Liver (tissue), 9 donors: Measurements from ENCODE around the gene NTPCR. TPM values are rescaled to one million over a fixed set of nuclear protein-coding genes. Genes with fewer than 3 reads are reported as not detected.

Experiments
- DNase-seq: peaks from one replicate; pipeline ENCODE4 v3.0.0-alpha.2; 2017; ENCODE audit warnings: low spot score
- H3K27ac ChIP-seq, 2 donors: one replicate each; pipeline ENCODE4 v1.7.0; 2013; ENCODE audit warnings: inconsistent platforms in 2 of 2, low read length in 2 of 2, control low read depth in 1 of 2, low read depth in 1 of 2, mild to moderate bottlenecking in 1 of 2
- H3K27me3 ChIP-seq, 4 donors: one replicate each; pipeline versions ENCODE4 v1.6.1 to v1.7.0; 2013; ENCODE audit warnings: low read length in 3 of 4, inconsistent platforms in 1 of 4, mild to moderate bottlenecking in 1 of 4, moderate library complexity in 1 of 4; ENCODE audit not compliant: control insufficient read depth in 4 of 4, insufficient read depth in 4 of 4
- H3K36me3 ChIP-seq, 4 donors: one replicate each; pipeline versions ENCODE4 v1.6.1 to v1.7.0; 2013; ENCODE audit warnings: low read length in 3 of 4, mild to moderate bottlenecking in 3 of 4, low read depth in 1 of 4, moderate library complexity in 1 of 4; ENCODE audit not compliant: control insufficient read depth in 4 of 4, insufficient read depth in 3 of 4
- H3K4me1 ChIP-seq, 4 donors: one replicate each; pipeline versions ENCODE4 v1.6.1 to v1.7.0; 2013; ENCODE audit warnings: low read length in 3 of 4, mild to moderate bottlenecking in 3 of 4, moderate library complexity in 1 of 4; ENCODE audit not compliant: control insufficient read depth in 4 of 4, insufficient read depth in 4 of 4
- H3K4me3 ChIP-seq, 3 donors: one replicate each; pipeline versions ENCODE4 v1.6.1 to v1.7.0; 2013; ENCODE audit warnings: low read length in 3 of 3, control low read depth in 1 of 3, low read depth in 1 of 3, mild to moderate bottlenecking in 1 of 3
- H3K9ac ChIP-seq, 2 donors: one replicate each; pipeline ENCODE4 v1.7.0; 2013; ENCODE audit warnings: low read length in 2 of 2, mild to moderate bottlenecking in 2 of 2, moderate library complexity in 2 of 2, control low read depth in 1 of 2, low read depth in 1 of 2
- H3K9me3 ChIP-seq, 4 donors: one replicate each; pipeline versions ENCODE4 v1.6.1 to v1.7.0; 2013; ENCODE audit warnings: low read length in 3 of 4; ENCODE audit not compliant: control insufficient read depth in 4 of 4
- ATF3 ChIP-seq: IDR thresholded peaks from 2 replicates; pipeline ENCODE4 v1.6.1; 2016; ENCODE audit warnings: antibody characterized with exemption
- CTCF ChIP-seq: fragments of 150-350 bp; IDR thresholded peaks from 2 replicates; pipeline ENCODE4 v1.5.1; 2017; ENCODE audit warnings: improper control_type of control experiment, low read depth, low read length; ENCODE audit not compliant: missing input control
- EGR1 ChIP-seq, 2 donors: IDR thresholded peaks; 2 replicates each; pipeline ENCODE4 v1.6.1; 2016 to 2018; ENCODE audit warnings: antibody characterized with exemption in 2 of 2, low read depth in 2 of 2
- FOXA1 ChIP-seq: IDR thresholded peaks from 2 replicates; pipeline ENCODE4 v1.6.1; 2016; ENCODE audit warnings: antibody characterized with exemption
- FOXA2 ChIP-seq: IDR thresholded peaks from 2 replicates; pipeline ENCODE4 v1.6.1; 2016; ENCODE audit warnings: antibody characterized with exemption
- GABPA ChIP-seq, 2 donors: IDR thresholded peaks in 1 of 2; conservative IDR thresholded peaks in 1 of 2; 2 replicates each; pipeline ENCODE4 v1.6.1; 2016; ENCODE audit warnings: antibody characterized with exemption in 2 of 2, mild to moderate bottlenecking in 1 of 2, moderate library complexity in 1 of 2
- HNF4A ChIP-seq, 2 donors: conservative IDR thresholded peaks; 2 replicates each; pipeline ENCODE4 v1.6.1; 2016; ENCODE audit warnings: antibody characterized with exemption in 2 of 2, mild to moderate bottlenecking in 2 of 2
- HNF4G ChIP-seq: IDR thresholded peaks from 2 replicates; pipeline ENCODE4 v1.6.1; 2016; ENCODE audit warnings: antibody characterized with exemption
- MAX ChIP-seq: IDR thresholded peaks from 2 replicates; pipeline ENCODE4 v1.6.1; 2016; ENCODE audit warnings: antibody characterized with exemption
- NR2F2 ChIP-seq: IDR thresholded peaks from 2 replicates; pipeline ENCODE4 v1.6.1; 2016; ENCODE audit warnings: antibody characterized with exemption
- RAD21 ChIP-seq, 2 donors: IDR thresholded peaks; 2 replicates each; pipeline ENCODE4 v1.6.1; 2016; ENCODE audit warnings: antibody characterized with exemption in 2 of 2, mild to moderate bottlenecking in 2 of 2
- RXRA ChIP-seq, 2 donors: IDR thresholded peaks; 2 replicates each; pipeline ENCODE4 v1.6.1; 2017 to 2018; ENCODE audit warnings: antibody characterized with exemption in 2 of 2, mild to moderate bottlenecking in 1 of 2
- SP1 ChIP-seq: IDR thresholded peaks from 2 replicates; pipeline ENCODE4 v1.6.1; 2018; ENCODE audit warnings: antibody characterized with exemption, mild to moderate bottlenecking
- TAF1 ChIP-seq: conservative IDR thresholded peaks from 2 replicates; pipeline ENCODE4 v1.6.1; 2016; ENCODE audit warnings: antibody characterized with exemption, mild to moderate bottlenecking
- YY1 ChIP-seq: IDR thresholded peaks from 2 replicates; pipeline ENCODE4 v1.6.1; 2016; ENCODE audit warnings: antibody characterized with exemption, mild to moderate bottlenecking
- ZBTB33 ChIP-seq: IDR thresholded peaks from 2 replicates; pipeline ENCODE4 v1.6.1; 2016; ENCODE audit warnings: antibody characterized with exemption
- WGBS: extraction: QIAGEN DNeasy Blood & Tissue Kit; methylation state at CpG from one replicate; pipeline ENCODE4 v1.1.7; 2013; 5-methylcytosine and 5-hydroxymethylcytosine counted together
- polyA plus RNA-seq, 2 donors: library from polyadenylated mRNA; stranded (reverse) in 1 of 2; unstranded in 1 of 2; fragments of 200-250 nt in 1 of 2; fragments of >200 nt in 1 of 2; fragmentation: Nextera tagmentation in 1 of 2; extraction: Ambion mirVana in 1 of 2; gene quantifications; one replicate each; pipeline versions ENCODE4 v1.2.1 to v1.2.3, GENCODE V29; 2013 to 2015
- total RNA-seq, 2 donors: library from RNA; depleted of rRNA; stranded (reverse); fragments of >200 nt; gene quantifications; one replicate each; pipeline ENCODE4 v1.2.3, GENCODE V29; 2014
- donor health status: healthy.
- donor health status: healthy.
- donor health status: healthy.
- donor health status: healthy.
- donor health status: healthy.

The NTPCR gene
- total and polyA plus RNA-seq, 4 donors: 7.2 to 37.2 (median 19.2) TPM

GRCh38 chr1:232965124-232965911 lies 14.9 kb downstream of the NTPCR start:
- Histone ChIP-seq H3K27me3 (no peaks in the 10 kb centered on the region), H3K4me1 (peaks cover 0 to 3% (median 0%) of the 10 kb centered on the region in 4 donors), H3K27ac (no peak overlapping the region), H3K9me3 (no peaks in the 10 kb centered on the region), H3K4me3 (no peak overlapping the region), H3K36me3 (peaks cover 3 to 16% (median 14%) of the 10 kb centered on the region in 4 donors), H3K9ac (no peak overlapping the region)
- no peak for DNase-seq
- TF ChIP-seq SP1 (no peak), GABPA (IDR thresholded peaks at IDR 0.05 in 1 of 2, conservative IDR thresholded peaks at IDR 0.05 in 1 of 2) (no peak), NR2F2 (no peak), ZBTB33 (no peak), RAD21 (IDR thresholded peaks at IDR 0.05) (no peak), TAF1 (no peak), YY1 (no peak), FOXA1 (no peak)
- WGBS: 92% methylated on average over 10 of the region's 10 CpGs

- no peak overlapping the region for H3K4me3 ChIP-seq
- H3K36me3 ChIP-seq: peaks cover 5 to 21% (median 15%) of the 10 kb centered on the region in 4 donors
- no peak for DNase-seq
- H3K4me1 ChIP-seq: peaks cover 0 to 3% (median 0%) of the 10 kb centered on the region in 4 donors
- H3K9ac ChIP-seq: no peak overlapping the region
- WGBS: 93% methylated on average over 6 of the region's 6 CpGs
- TF ChIP-seq YY1 (no peak), FOXA2 (no peak)
- no peaks in the 10 kb centered on the region for H3K27me3 ChIP-seq
- no peak overlapping the region for H3K27ac ChIP-seq
- no peaks in the 10 kb centered on the region for H3K9me3 ChIP-seq
Observed at GRCh38 chr1:232965912-232966217, 15.5 kb downstream of the NTPCR start.

GRCh38 chr1:232966663-232967062 lies 16.3 kb downstream of the NTPCR start:
- H3K9ac ChIP-seq: no peak overlapping the region
- no peak overlapping the region for H3K27ac ChIP-seq
- peaks cover 7 to 28% (median 19%) of the 10 kb centered on the region in 4 donors for H3K36me3 ChIP-seq
- H3K27me3 ChIP-seq: no peaks in the 10 kb centered on the region
- H3K4me3 ChIP-seq: no peak overlapping the region
- H3K9me3 ChIP-seq: no peaks in the 10 kb centered on the region
- WGBS: 83% methylated on average over 4 of the region's 4 CpGs
- no peak for TF ChIP-seq NR2F2
- peaks cover 0 to 3% (median 0%) of the 10 kb centered on the region in 4 donors for H3K4me1 ChIP-seq
- DNase-seq: no peak

- no peak for DNase-seq
- Histone ChIP-seq H3K4me3 (no peak overlapping the region), H3K4me1 (no peaks in the 10 kb centered on the region), H3K36me3 (peaks cover 9 to 45% (median 27%) of the 10 kb centered on the region in 4 donors), H3K27ac (no peak overlapping the region), H3K27me3 (no peaks in the 10 kb centered on the region), H3K9me3 (peaks cover 0 to 8% (median 1%) of the 10 kb centered on the region in 4 donors), H3K9ac (no peak overlapping the region)
- WGBS: 97% methylated on average over 5 of the region's 5 CpGs
- TF ChIP-seq GABPA (IDR thresholded peaks at IDR 0.05 in 1 of 2, conservative IDR thresholded peaks at IDR 0.05 in 1 of 2): no peak
- no peak for TF ChIP-seq CTCF
- TF ChIP-seq ZBTB33: no peak
- TF ChIP-seq YY1: no peak
- TF ChIP-seq SP1: no peak
- TF ChIP-seq EGR1 (IDR thresholded peaks at IDR 0.05; ENCODE audit: low read depth in 2 of 2): no peak
- TF ChIP-seq RXRA (IDR thresholded peaks at IDR 0.05): no peak
- TF ChIP-seq NR2F2: no peak
- TF ChIP-seq HNF4A (conservative IDR thresholded peaks at IDR 0.05): no peak
- TF ChIP-seq HNF4G: no peak
- TF ChIP-seq FOXA2: no peak
- no peak for TF ChIP-seq TAF1
- no peak for TF ChIP-seq MAX
- TF ChIP-seq FOXA1: no peak
- no peak for TF ChIP-seq ATF3
Observed at GRCh38 chr1:232968391-232968790, 18.0 kb downstream of the NTPCR start.
